Natural killer cell (primary cell): ENCODE data around the gene SPATA24. TPM values are rescaled to one million over a fixed set of nuclear protein-coding genes. Genes with fewer than 3 reads are reported as not detected.
A peak's percentile ranks its signal among the peaks of the same experiment; 100 is the strongest.
"Not testable (repeated sequence)": the region's sequence is repeated elsewhere in the genome, so short reads cannot be mapped to it uniquely, and the experiment has no call there.

Source experiments
- ATAC-seq, 3 donors: fragments of 150-1000 bp in 2 of 3; fragments of 200-7000 bp in 1 of 3; cut with Tn5 transposase; 1 replicate in 1 of 3; 2 replicates in 2 of 3; pipeline ENCODE4 v1.10.0; 2021; ENCODE audit warnings: mild to moderate bottlenecking in 2 of 3, moderate library complexity in 2 of 3
- DNase-seq, 2 donors: peaks; one replicate each; pipeline versions ENCODE4 v3.0.0 to v3.0.0-alpha.2; 2013 to 2021; ENCODE audit warnings: mixed read lengths in 1 of 2
- H3K27ac ChIP-seq: one replicate; pipeline ENCODE4 v1.5.1; 2013; ENCODE audit warnings: mild to moderate bottlenecking, low read length
- H3K27me3 ChIP-seq: one replicate; pipeline ENCODE4 v1.6.1; 2013; ENCODE audit warnings: low read length; ENCODE audit not compliant: control insufficient read depth, insufficient read depth
- H3K36me3 ChIP-seq: one replicate; pipeline ENCODE4 v1.6.1; 2013; ENCODE audit warnings: low read length; ENCODE audit not compliant: control insufficient read depth, insufficient read depth
- H3K4me1 ChIP-seq: one replicate; pipeline ENCODE4 v1.6.1; 2013; ENCODE audit warnings: low read length; ENCODE audit not compliant: control insufficient read depth, insufficient read depth
- H3K4me3 ChIP-seq: one replicate; pipeline ENCODE4 v1.5.1; 2013; ENCODE audit warnings: low read length
- H3K9me3 ChIP-seq: one replicate; pipeline ENCODE4 v1.6.1; 2013; ENCODE audit warnings: low read length; ENCODE audit not compliant: control insufficient read depth, insufficient read depth
- H3K27ac Mint-ChIP-seq, 2 donors: one replicate each; pipeline ENCODE4 v1.8.0; 2022; ENCODE audit warnings: mild to moderate bottlenecking in 2 of 2, mixed read lengths in 2 of 2, moderate library complexity in 1 of 2
- H3K27me3 Mint-ChIP-seq, 2 donors: one replicate each; pipeline ENCODE4 v1.8.0; 2022; ENCODE audit warnings: low read depth in 2 of 2, mixed read lengths in 2 of 2
- H3K36me3 Mint-ChIP-seq: one replicate; pipeline ENCODE4 v1.8.0; 2022; ENCODE audit warnings: mixed read lengths
- H3K4me1 Mint-ChIP-seq, 2 donors: one replicate each; pipeline ENCODE4 v1.8.0; 2022; ENCODE audit warnings: mixed read lengths in 2 of 2
- H3K4me3 Mint-ChIP-seq: one replicate; pipeline ENCODE4 v1.8.0; 2022; ENCODE audit warnings: mild to moderate bottlenecking, moderate library complexity, mixed read lengths
- H3K9me3 Mint-ChIP-seq, 2 donors: one replicate each; pipeline ENCODE4 v1.8.0; 2022; ENCODE audit warnings: mixed read lengths in 2 of 2
- WGBS: methylation state at CpG from one replicate; pipeline ENCODE4 v1.1.7; 2013; ENCODE audit warnings: missing lambda C conversion rate; ENCODE audit not compliant: insufficient coverage; 5-methylcytosine and 5-hydroxymethylcytosine counted together
- intact Hi-C: fragments of 100-400 bp; cut with micrococcal nuclease; formaldehyde crosslinking; loops from one replicate; pipeline ENCODE4 v1.14.2; 2022
- total RNA-seq, 4 donors: library from RNA; stranded (reverse); fragments of 120-200 nt in 1 of 4; gene quantifications; one replicate each; pipeline versions ENCODE4 v1.2.3 to v1.2.4, GENCODE V29; 2013 to 2022
- TF ChIP-seq, protein P1 (sequence below): fragments of 200-600 bp; IDR thresholded peaks from one replicate; pipeline ENCODE4 v1.8.0; 2022; ENCODE audit warnings: antibody characterized with exemption

Gene SPATA24
- total RNA-seq, 3 donors from 2014 or later (not counting 1 experiment from before 2014, with no cell fraction given) = 1.6 to 2.9 (median 2.7) TPM

DNA sequence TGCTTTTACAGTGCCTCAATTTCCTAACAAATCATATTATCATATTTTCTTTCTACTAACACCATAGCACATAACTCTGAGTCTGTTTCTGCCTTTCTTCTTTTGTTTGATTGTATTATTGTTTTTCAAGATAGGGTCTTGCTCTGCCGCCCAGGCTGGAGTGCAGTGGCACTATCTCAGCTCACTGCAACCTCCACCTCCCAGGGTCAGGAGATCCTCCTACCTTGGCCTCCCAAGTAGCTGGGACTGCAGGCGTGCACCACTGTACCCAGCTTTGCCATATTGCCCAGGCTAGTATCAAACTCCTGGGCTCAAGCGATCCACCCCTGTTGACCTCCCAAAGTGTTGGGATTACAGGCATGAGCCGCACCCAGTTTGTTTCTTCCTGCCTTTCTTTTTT is 43.5 kb downstream of the SPATA24 start:
- DNase-seq (no peak), ATAC-seq (no peak)
- no peak overlapping the region for H3K4me3 Mint-ChIP-seq
- TF ChIP-seq, protein P1, sequence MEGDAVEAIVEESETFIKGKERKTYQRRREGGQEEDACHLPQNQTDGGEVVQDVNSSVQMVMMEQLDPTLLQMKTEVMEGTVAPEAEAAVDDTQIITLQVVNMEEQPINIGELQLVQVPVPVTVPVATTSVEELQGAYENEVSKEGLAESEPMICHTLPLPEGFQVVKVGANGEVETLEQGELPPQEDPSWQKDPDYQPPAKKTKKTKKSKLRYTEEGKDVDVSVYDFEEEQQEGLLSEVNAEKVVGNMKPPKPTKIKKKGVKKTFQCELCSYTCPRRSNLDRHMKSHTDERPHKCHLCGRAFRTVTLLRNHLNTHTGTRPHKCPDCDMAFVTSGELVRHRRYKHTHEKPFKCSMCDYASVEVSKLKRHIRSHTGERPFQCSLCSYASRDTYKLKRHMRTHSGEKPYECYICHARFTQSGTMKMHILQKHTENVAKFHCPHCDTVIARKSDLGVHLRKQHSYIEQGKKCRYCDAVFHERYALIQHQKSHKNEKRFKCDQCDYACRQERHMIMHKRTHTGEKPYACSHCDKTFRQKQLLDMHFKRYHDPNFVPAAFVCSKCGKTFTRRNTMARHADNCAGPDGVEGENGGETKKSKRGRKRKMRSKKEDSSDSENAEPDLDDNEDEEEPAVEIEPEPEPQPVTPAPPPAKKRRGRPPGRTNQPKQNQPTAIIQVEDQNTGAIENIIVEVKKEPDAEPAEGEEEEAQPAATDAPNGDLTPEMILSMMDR = no peak
- peak overlapping the region in 1 of 2 donors; percentile 29 for H3K27ac Mint-ChIP-seq
- no peaks in the 10 kb centered on the region for H3K27me3 Mint-ChIP-seq
- Histone ChIP-seq H3K4me3 (no peak overlapping the region), H3K27me3 (no peaks in the 10 kb centered on the region), H3K36me3 (peaks cover 17% of the 10 kb centered on the region), H3K4me1 (no peaks in the 10 kb centered on the region), H3K27ac (no peak overlapping the region), H3K9me3 (no peaks in the 10 kb centered on the region)
- WGBS = 99% methylated on average over 4 of the region's 4 CpGs
- no peaks in the 10 kb centered on the region for H3K36me3 Mint-ChIP-seq
- intact Hi-C loops = no loop called here
- H3K9me3 Mint-ChIP-seq = no peaks in the 10 kb centered on the region
- H3K4me1 Mint-ChIP-seq = peaks cover 28 to 29% of the 10 kb centered on the region in 2 donors

DNA sequence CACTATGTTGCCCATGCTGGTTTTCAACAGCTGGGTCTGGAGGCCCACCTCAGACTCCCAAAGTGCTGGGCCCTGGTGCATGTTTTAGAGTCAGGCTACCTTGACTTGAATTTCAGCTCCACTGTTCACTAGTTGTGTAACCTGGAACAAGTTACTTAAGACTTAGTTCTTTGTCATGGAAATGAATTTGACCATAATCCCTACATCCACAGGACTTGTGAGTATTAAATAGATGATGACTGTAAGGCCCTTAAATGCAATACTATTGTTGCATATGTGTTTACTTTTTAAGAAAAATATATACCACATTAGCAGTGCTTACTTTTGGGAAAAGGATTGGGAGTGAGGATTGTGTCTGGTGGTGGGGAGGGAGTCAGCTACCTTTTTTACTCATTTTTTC is 45.8 kb downstream of the SPATA24 start:
- Histone ChIP-seq H3K4me1 (no peaks in the 10 kb centered on the region), H3K9me3 (no peaks in the 10 kb centered on the region), H3K27me3 (no peaks in the 10 kb centered on the region), H3K4me3 (no peak overlapping the region), H3K27ac (no peak overlapping the region), H3K36me3 (peaks cover 9% of the 10 kb centered on the region)
- TF ChIP-seq, protein P1 = no peak
- Mint-ChIP-seq H3K9me3 (peaks cover 2 to 5% of the 10 kb centered on the region in 2 donors), H3K27me3 (no peaks in the 10 kb centered on the region), H3K4me3 (no peak overlapping the region), H3K27ac (peak overlapping the region; percentile 14 to 15), H3K4me1 (peaks cover 37 to 38% of the 10 kb centered on the region in 2 donors), H3K36me3 (peaks cover 8% of the 10 kb centered on the region)
- ATAC-seq = no peak
- intact Hi-C loops = no loop called here
- DNase-seq = no peak

DNA sequence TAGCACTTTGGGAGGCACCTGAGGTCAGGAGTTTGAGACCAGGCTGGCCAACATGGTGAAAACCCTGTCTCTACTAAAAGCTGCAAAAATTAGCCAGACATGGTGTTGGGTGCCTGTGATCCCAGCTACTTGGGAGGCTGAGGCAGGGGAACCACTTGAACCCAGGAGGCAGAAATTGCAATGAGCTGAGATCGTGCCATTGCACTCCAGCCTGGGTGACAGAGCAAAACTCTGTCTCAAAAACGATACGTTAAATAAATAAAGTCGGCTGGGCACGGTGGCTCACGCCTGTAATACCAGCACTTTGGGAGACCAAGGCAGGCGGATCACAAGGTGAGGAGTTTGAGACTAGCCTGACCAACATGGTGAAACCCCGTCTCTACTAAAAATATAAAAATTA is 48.0 kb downstream of the SPATA24 start:
- ATAC-seq, H3K27ac Mint-ChIP-seq, H3K9me3 ChIP-seq, H3K36me3 ChIP-seq, H3K27me3 ChIP-seq, H3K27ac ChIP-seq, H3K4me1 ChIP-seq, H3K27me3 Mint-ChIP-seq, H3K9me3 Mint-ChIP-seq, DNase-seq, H3K4me3 ChIP-seq, H3K36me3 Mint-ChIP-seq, H3K4me3 Mint-ChIP-seq, intact Hi-C loops: not testable (repeated sequence)
- WGBS = 99% methylated on average over 8 of the region's 8 CpGs
- H3K4me1 Mint-ChIP-seq = peaks cover 40 to 42% of the 10 kb centered on the region in 2 donors

DNA sequence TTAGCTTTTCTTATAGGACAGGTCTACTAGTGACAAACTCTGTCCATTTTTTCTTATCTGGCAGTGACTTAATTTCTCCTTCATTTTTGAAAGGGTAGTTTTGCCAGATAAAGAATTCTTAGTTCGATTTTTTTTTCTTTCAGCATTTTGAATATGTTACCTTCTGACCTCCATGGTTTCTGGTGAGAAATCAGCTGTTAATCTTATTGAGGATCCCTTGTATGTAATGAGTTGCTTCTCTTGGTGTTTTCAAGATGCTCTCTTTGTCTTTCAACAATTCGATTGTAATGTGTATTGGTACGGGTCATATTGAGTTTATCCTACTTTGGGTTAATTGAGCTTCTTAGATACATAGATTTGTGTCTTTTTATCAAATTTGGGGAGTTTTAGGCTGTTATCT is 49.7 kb downstream of the SPATA24 start:
- peaks cover 9% of the 10 kb centered on the region for H3K36me3 ChIP-seq
- H3K9me3 ChIP-seq = no peaks in the 10 kb centered on the region
- no peak overlapping the region for H3K27ac ChIP-seq
- no peaks in the 10 kb centered on the region for H3K27me3 ChIP-seq
- H3K4me1 Mint-ChIP-seq = peaks cover 33 to 34% of the 10 kb centered on the region in 2 donors
- H3K27me3 Mint-ChIP-seq = no peaks in the 10 kb centered on the region
- no peak overlapping the region for H3K4me3 Mint-ChIP-seq
- H3K4me1 ChIP-seq = no peaks in the 10 kb centered on the region
- intact Hi-C loops = no loop called here
- peaks cover 8% of the 10 kb centered on the region for H3K36me3 Mint-ChIP-seq
- H3K27ac Mint-ChIP-seq = peak overlapping the region in 1 of 2 donors; percentile 49
- peaks cover 2 to 5% of the 10 kb centered on the region in 2 donors for H3K9me3 Mint-ChIP-seq
- ATAC-seq (no peak), DNase-seq (no peak)
- no peak overlapping the region for H3K4me3 ChIP-seq
- WGBS = 100% methylated on average over 2 of the region's 3 CpGs
- TF ChIP-seq, protein P1 = no peak

DNA sequence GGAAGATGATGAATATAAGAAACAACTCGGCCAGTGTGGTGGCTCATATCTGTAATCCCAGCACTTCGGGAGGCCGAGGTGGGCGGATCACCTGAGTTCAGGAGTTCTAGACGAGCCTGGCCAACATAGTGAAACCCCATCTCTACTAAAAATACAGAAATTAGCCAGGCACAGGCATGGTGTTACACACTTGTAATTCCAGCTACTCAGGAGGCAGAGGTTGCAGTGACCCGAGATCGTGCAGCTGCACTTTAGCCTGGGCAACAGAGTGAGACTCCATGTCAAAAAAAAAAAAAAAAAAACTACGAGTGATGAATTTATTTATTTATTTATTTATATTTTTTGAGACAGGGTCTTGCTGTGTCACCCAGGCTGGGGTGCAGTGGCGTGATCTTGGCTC is 56.0 kb downstream of the SPATA24 start:
- H3K4me3 Mint-ChIP-seq, H3K27me3 ChIP-seq, H3K27ac ChIP-seq, H3K9me3 ChIP-seq, H3K9me3 Mint-ChIP-seq, H3K27ac Mint-ChIP-seq, H3K27me3 Mint-ChIP-seq, ATAC-seq, DNase-seq, H3K36me3 ChIP-seq, H3K4me3 ChIP-seq, H3K36me3 Mint-ChIP-seq, intact Hi-C loops: not testable (repeated sequence)
- WGBS = 96% methylated on average over 6 of the region's 9 CpGs
- peaks cover 19% of the 10 kb centered on the region for H3K4me1 ChIP-seq
- peaks cover 38 to 39% of the 10 kb centered on the region in 2 donors for H3K4me1 Mint-ChIP-seq
